Cardiac muscle cell (in vitro differentiated cells and primary cell): ENCODE measurements around the gene SERBP1. TPM values are rescaled to one million over a fixed set of nuclear protein-coding genes. Genes with fewer than 3 reads are reported as not detected.
"Not testable (repeated sequence)": the region's sequence is repeated elsewhere in the genome, so short reads cannot be mapped to it uniquely, and the experiment has no call there.

ENCODE experiments used
- DNase-seq, 2 donors: peaks; one replicate each; pipeline versions ENCODE4 v3.0.0 to v3.0.0-alpha.2; 2010 to 2017; ENCODE audit warnings: low read depth in 1 of 2, low spot score in 1 of 2
- H3K27ac ChIP-seq: fragments of 200-600 bp; sonication (generic); 2 replicates; pipeline ENCODE4 v1.5.1; 2016
- H3K27me3 ChIP-seq: fragments of 200-600 bp; sonication (generic); 2 replicates; pipeline ENCODE4 v1.6.0; 2016; ENCODE audit warnings: control low read depth
- H3K36me3 ChIP-seq: fragments of 200-600 bp; sonication (generic); 2 replicates; pipeline ENCODE4 v1.5.1; 2016; ENCODE audit warnings: control low read depth
- H3K4me1 ChIP-seq: fragments of 200-600 bp; sonication (generic); 2 replicates; pipeline ENCODE4 v1.8.1; 2017; ENCODE audit warnings: low read depth, mild to moderate bottlenecking, mixed run types
- H3K4me3 ChIP-seq: fragments of 200-600 bp; sonication (generic); 2 replicates; pipeline ENCODE4 v1.5.1; 2016; ENCODE audit warnings: mild to moderate bottlenecking
- H3K9me3 ChIP-seq: fragments of 200-600 bp; sonication (generic); 2 replicates; pipeline ENCODE4 v1.5.1; 2017; ENCODE audit warnings: low read depth, mild to moderate bottlenecking, control low read depth
- polyA plus RNA-seq: library from polyadenylated mRNA; unstranded; fragments of >200 nt; fragmentation: Nextera tagmentation; extraction: Ambion mirVana; gene quantifications from 2 replicates; pipeline ENCODE4 v1.2.1, GENCODE V29; 2016
- total RNA-seq: library from RNA; depleted of rRNA; stranded (reverse); fragments of >200 nt; gene quantifications from 2 replicates; pipeline ENCODE4 v1.2.3, GENCODE V29; 2016
- TF ChIP-seq, protein P1 (sequence below): IDR thresholded peaks from 2 replicates; pipeline ENCODE4 v1.5.1; 2012; ENCODE audit warnings: low read depth, mild to moderate bottlenecking, low read length

SERBP1 gene
- total and polyA plus RNA-seq, 2 experiments from 2014 or later = 136 to 433 TPM

DNA sequence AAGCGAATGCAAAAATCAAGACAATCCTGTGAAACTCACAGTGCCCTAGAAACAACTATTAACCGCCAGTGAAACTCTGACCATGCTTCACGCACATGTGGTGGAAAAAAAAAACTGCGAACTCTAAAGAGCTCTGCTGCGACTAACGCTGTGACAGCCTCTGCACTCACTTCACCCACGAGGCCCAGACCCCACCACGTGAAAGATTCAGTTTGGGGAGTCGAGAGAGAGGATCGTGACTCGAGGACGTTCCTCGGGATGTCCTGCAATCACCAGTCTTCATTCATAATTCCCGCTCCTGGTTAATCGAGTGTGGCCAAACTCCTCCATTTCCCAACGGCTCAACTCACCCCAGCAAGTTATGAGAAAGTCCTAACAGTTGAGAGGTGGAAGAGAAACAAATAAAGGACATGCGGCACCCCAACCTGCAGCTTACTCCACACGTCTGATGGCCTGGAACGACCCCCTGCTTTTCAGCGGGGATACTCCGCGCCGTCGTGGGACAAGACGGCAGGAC lies 1.1 kb downstream of the SERBP1 start:
- no peaks in the 10 kb centered on the region for H3K27me3 ChIP-seq
- H3K4me1 ChIP-seq = peaks cover 49% of the 10 kb centered on the region
- H3K9me3 ChIP-seq = no peaks in the 10 kb centered on the region
- DNase-seq = peak; percentile 26 to 45
- peaks cover 22% of the 10 kb centered on the region for H3K36me3 ChIP-seq
- peak overlapping the region; percentile 97 for H3K4me3 ChIP-seq
- H3K27ac ChIP-seq = peak overlapping the region; percentile 35
- TF ChIP-seq, protein P1, sequence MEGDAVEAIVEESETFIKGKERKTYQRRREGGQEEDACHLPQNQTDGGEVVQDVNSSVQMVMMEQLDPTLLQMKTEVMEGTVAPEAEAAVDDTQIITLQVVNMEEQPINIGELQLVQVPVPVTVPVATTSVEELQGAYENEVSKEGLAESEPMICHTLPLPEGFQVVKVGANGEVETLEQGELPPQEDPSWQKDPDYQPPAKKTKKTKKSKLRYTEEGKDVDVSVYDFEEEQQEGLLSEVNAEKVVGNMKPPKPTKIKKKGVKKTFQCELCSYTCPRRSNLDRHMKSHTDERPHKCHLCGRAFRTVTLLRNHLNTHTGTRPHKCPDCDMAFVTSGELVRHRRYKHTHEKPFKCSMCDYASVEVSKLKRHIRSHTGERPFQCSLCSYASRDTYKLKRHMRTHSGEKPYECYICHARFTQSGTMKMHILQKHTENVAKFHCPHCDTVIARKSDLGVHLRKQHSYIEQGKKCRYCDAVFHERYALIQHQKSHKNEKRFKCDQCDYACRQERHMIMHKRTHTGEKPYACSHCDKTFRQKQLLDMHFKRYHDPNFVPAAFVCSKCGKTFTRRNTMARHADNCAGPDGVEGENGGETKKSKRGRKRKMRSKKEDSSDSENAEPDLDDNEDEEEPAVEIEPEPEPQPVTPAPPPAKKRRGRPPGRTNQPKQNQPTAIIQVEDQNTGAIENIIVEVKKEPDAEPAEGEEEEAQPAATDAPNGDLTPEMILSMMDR = no peak

DNA sequence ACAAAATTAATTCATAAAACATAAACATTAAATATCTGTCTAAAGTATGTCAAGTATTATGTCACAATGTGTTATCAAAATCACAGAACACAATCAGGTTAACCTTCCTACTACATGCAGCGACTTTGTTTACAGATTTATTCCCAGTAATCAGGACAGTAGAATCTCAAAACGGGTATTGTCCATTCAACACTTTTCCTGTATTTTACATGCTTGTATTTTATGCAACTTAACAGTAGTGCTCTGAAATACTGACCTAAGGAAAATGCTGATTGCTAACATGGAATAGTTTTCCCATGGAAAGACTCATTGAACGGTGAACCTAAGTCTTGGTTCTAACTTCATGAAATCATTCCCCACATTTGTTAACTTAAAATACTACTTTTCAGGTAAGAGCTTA lies 2.3 kb downstream of the SERBP1 start:
- Histone ChIP-seq H3K27me3 (no peaks in the 10 kb centered on the region), H3K27ac (no peak overlapping the region), H3K36me3 (peaks cover 34% of the 10 kb centered on the region), H3K4me3 (peak overlapping the region; percentile 97), H3K9me3 (no peaks in the 10 kb centered on the region), H3K4me1 (peaks cover 37% of the 10 kb centered on the region)
- TF ChIP-seq, protein P1 = no peak
- no peak for DNase-seq

DNA sequence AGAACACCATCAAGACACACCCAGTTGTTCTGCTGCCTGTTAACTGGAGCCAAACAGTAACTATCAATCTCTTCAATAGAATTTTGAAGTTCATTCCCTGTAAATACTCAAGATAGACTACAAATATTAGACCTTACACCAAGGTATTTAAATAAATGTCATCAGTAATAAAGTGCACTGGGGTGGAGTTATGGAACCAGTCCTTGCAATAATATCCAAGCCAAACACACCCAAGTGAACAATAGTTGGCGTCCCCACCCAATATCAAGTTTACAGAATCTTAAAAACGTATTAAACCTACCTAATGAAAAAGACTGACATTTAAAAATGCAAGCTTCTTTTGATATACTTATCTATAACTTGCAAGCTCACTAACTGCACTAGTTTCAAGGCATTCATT lies 2.7 kb downstream of the SERBP1 start:
- Histone ChIP-seq H3K4me3 (peak overlapping the region; percentile 97), H3K27me3 (no peaks in the 10 kb centered on the region), H3K36me3 (peaks cover 38% of the 10 kb centered on the region), H3K4me1 (peaks cover 32% of the 10 kb centered on the region), H3K27ac (no peak overlapping the region), H3K9me3 (no peaks in the 10 kb centered on the region)
- DNase-seq = no peak
- TF ChIP-seq, protein P1 = no peak

GRCh38 chr1:67420835-67421492 lies 9.2 kb downstream of the SERBP1 start:
- Histone ChIP-seq H3K9me3 (no peaks in the 10 kb centered on the region), H3K4me1 (no peaks in the 10 kb centered on the region), H3K4me3 (no peak overlapping the region), H3K36me3 (peaks cover 86% of the 10 kb centered on the region), H3K27ac (no peak overlapping the region), H3K27me3 (no peaks in the 10 kb centered on the region)
- TF ChIP-seq, protein P1 = no peak
- no peak for DNase-seq

DNA sequence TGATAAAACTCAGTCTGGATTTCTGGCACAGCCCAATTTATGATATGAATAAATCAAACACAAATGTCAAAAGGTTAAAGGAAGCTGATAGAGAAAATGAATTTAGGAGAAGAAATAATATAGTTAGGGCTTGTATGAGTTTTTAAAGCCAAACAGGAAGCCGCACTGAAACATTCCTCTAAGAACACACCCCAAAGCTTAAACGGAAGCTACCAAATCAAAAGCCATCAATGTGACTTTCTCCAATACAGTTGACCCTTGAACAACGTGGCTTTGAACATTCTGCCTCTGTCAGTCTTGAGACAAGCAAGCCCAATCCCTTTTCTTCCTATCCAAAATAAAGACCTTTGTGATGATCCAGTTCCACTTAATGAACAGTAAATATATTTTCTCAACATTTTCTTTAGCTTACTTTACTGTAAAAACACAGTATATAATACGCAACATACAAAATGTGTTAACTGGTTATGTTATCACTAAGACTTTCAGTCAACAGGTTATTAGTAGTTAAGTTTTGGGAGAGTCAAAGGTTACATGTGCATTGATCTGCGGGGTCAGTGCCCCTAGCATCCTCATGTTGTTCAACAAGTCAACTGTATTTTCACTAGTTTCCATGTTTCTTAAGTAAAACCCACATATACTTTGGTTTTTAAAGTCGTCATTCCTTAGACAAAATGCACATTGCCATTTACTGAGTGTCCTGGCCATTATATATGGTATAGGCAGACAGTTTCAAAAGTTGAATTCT lies 11.2 kb downstream of the SERBP1 start:
- no peak overlapping the region for H3K4me3 ChIP-seq
- peaks cover 86% of the 10 kb centered on the region for H3K36me3 ChIP-seq
- H3K27me3 ChIP-seq = no peaks in the 10 kb centered on the region
- H3K27ac ChIP-seq = no peak overlapping the region
- no peak for DNase-seq
- H3K4me1 ChIP-seq = no peaks in the 10 kb centered on the region
- TF ChIP-seq, protein P1 = no peak
- H3K9me3 ChIP-seq = no peaks in the 10 kb centered on the region

DNA sequence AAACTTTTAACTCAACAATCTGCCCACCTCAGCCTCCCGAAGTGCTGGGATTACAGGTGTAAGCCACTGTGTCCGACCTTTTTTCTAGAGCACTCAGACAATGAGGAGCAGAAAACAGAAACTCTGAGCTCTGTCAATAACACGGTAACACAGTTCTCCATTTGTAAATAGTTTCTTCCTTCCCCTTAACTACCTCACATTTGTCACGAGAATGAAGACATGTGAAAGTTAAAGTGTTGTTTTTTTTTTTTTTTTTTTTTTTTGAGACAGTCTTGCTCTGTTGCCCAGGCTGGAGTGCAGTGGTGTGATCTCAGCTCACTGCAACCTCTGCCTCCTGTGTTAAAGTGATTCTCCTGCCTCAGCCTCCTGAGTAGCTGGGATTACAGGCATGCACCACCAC lies 12.5 kb downstream of the SERBP1 start:
- not testable (repeated sequence) for H3K27me3 ChIP-seq, H3K4me1 ChIP-seq, H3K27ac ChIP-seq, H3K9me3 ChIP-seq, DNase-seq, H3K4me3 ChIP-seq
- peaks cover 84% of the 10 kb centered on the region for H3K36me3 ChIP-seq
